ENCODE measurements around the gene PARP6.

Gene PARP6

DNA sequence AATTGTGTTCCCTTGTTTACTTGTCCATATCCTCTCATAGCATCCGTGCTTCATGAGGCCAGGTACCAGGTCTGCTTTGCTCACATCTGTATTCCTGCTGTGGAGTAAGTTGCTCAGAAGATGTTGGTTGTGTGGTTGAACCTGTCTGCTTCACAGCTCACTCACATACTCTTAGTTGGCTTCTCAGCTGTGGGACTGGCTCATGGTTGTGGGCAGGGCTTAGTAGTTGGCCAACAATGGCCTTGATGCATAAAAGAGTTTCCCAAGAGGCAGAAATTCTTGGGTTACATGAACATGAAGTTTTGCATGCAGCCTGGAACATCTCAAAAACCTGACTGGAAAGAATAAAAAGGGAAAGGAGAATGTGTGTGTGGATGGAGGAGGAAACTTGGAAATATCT lies 30.6 kb upstream of the PARP6 start:
- Mint-ChIP-seq H3K27ac (no peak overlapping the region), H3K27me3 (ENCODE audit: low read depth) (peaks cover 8% of the 10 kb centered on the region), H3K4me3 (no peak overlapping the region), H3K9me3 (no peaks in the 10 kb centered on the region), H3K4me1 (no peaks in the 10 kb centered on the region), H3K36me3 (ENCODE audit: low read depth) (no peaks in the 10 kb centered on the region)
- TF ChIP-seq, protein P1, sequence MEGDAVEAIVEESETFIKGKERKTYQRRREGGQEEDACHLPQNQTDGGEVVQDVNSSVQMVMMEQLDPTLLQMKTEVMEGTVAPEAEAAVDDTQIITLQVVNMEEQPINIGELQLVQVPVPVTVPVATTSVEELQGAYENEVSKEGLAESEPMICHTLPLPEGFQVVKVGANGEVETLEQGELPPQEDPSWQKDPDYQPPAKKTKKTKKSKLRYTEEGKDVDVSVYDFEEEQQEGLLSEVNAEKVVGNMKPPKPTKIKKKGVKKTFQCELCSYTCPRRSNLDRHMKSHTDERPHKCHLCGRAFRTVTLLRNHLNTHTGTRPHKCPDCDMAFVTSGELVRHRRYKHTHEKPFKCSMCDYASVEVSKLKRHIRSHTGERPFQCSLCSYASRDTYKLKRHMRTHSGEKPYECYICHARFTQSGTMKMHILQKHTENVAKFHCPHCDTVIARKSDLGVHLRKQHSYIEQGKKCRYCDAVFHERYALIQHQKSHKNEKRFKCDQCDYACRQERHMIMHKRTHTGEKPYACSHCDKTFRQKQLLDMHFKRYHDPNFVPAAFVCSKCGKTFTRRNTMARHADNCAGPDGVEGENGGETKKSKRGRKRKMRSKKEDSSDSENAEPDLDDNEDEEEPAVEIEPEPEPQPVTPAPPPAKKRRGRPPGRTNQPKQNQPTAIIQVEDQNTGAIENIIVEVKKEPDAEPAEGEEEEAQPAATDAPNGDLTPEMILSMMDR (IDR thresholded peaks at IDR 0.05; ENCODE audit: unreplicated experiment in 3 of 3): no peak

DNA sequence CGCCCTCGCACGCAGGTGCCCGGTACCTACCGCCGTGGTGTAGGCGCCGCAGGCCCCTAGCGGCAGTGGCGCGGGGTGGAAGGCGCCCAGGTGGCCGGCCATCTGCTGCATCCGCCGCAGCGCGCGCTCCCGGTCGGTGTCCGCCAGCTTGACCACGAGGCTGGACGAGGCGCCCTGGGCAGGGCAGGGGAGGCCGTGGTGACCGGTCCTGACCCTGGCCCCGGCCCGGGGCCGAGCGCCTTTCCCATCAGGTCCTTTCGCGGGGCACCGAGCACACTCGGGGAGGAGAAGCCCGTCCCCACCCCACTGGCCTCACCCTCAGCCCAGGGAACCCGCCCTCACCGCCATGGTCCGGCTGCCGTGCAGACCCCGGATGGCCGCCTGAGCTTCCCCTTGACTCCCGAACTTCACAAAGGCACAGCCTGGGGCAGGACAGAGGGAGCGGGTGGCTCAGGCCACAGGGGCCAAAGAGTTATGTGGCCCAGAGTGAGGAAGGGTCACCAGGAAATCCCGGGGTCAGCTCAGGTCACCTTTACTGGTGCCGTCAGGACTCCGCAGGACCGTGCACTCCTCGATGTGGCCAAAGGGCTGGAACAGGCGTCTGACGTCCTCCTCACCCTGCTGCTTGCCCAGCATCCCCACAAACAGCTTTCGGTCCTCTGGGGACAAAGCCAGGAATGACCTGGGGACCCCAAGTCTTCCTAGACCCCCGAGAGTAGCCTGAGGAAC lies 17.4 kb upstream of the PARP6 start:
- Mint-ChIP-seq H3K4me1 (no peaks in the 10 kb centered on the region), H3K27ac (no peak overlapping the region), H3K36me3 (ENCODE audit: low read depth) (no peaks in the 10 kb centered on the region), H3K4me3 (no peak overlapping the region), H3K27me3 (ENCODE audit: low read depth) (peaks cover 21% of the 10 kb centered on the region), H3K9me3 (no peaks in the 10 kb centered on the region)
- TF ChIP-seq, protein P1 (IDR thresholded peaks at IDR 0.05; ENCODE audit: unreplicated experiment in 3 of 3): no peak

DNA sequence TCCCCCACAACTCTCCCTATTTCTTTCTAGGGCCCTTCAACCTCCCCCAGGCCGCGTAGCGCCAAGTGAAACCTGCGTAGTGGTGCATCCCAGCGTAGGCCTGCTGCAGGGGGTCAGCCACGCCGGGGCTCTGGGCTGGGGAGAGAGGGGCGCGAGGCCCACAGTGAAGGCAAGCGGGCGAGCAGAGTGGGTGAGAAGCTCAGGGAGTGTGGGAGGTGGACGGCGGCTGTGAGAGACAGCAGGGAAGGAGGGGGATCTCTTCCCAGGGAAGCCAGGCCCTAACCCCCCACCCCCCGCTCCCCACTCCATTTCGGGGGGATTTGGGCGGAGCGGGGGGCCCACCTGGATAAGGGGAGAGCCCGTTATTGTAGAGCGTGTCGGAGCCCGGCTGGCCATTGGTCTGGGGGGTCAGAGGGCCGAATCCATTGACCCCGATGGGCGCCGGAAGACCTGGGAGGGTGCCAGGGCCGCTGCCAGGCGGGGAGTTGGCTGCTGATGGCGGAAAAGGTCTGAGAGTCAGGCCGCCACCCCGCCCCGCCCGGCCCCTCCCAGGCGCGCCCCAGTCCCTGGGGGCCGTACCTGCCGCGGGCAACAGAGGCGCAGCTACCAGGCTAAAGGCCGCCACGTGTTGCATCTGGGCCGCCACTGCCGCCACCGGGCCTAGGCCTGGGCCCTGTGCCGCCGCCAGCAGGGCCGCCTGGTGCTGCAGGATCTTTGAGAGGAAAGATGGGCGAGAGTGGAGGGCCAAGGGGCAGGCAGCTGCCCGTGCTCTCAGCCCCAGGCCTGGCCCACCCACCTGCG lies 16.6 kb upstream of the PARP6 start:
- H3K4me1 Mint-ChIP-seq: no peaks in the 10 kb centered on the region
- H3K36me3 Mint-ChIP-seq (ENCODE audit: low read depth): no peaks in the 10 kb centered on the region
- H3K27ac Mint-ChIP-seq: no peak overlapping the region
- TF ChIP-seq, protein P1 (IDR thresholded peaks at IDR 0.05; ENCODE audit: unreplicated experiment in 3 of 3): no peak
- peaks cover 16% of the 10 kb centered on the region for H3K27me3 Mint-ChIP-seq (ENCODE audit: low read depth)
- H3K9me3 Mint-ChIP-seq: no peaks in the 10 kb centered on the region
- H3K4me3 Mint-ChIP-seq: no peak overlapping the region

- H3K9me3 Mint-ChIP-seq: no peaks in the 10 kb centered on the region
- H3K4me1 Mint-ChIP-seq: no peaks in the 10 kb centered on the region
- TF ChIP-seq, protein P1 (IDR thresholded peaks at IDR 0.05; ENCODE audit: unreplicated experiment in 3 of 3): peak in 2 of 3 experiments; percentile 15 to 20
- peaks cover 15% of the 10 kb centered on the region for H3K27me3 Mint-ChIP-seq (ENCODE audit: low read depth)
- H3K27ac Mint-ChIP-seq: no peak overlapping the region
- H3K4me3 Mint-ChIP-seq: no peak overlapping the region
- H3K36me3 Mint-ChIP-seq (ENCODE audit: low read depth): no peaks in the 10 kb centered on the region
These were observed 13.7 kb upstream of the PARP6 start for GRCh38 chr15:72285927-72286516.

- Mint-ChIP-seq H3K27me3 (ENCODE audit: low read depth) (peaks cover 12% of the 10 kb centered on the region), H3K4me3 (no peak overlapping the region), H3K9me3 (no peaks in the 10 kb centered on the region), H3K4me1 (no peaks in the 10 kb centered on the region), H3K36me3 (ENCODE audit: low read depth) (no peaks in the 10 kb centered on the region), H3K27ac (no peak overlapping the region)
- TF ChIP-seq, protein P1 (IDR thresholded peaks at IDR 0.05; ENCODE audit: unreplicated experiment in 3 of 3): no peak
These were observed 13.0 kb upstream of the PARP6 start for GRCh38 chr15:72285402-72285801.

All from nephron (organoid).